Neural cell (in vitro differentiated cells): ENCODE measurements around the gene ZNF385C. TPM values are rescaled to one million over a fixed set of nuclear protein-coding genes. Genes with fewer than 3 reads are reported as not detected.
"Not testable (repeated sequence)": the region's sequence is repeated elsewhere in the genome, so short reads cannot be mapped to it uniquely, and the experiment has no call there.

ENCODE experiments used
- H2AFZ ChIP-seq: fragments of 200-600, 300-800 bp; sonication (generic), shearing (Covaris generic); 2 replicates; pipeline ENCODE4 v1.6.0; 2014; ENCODE audit warnings: low read depth, mild to moderate bottlenecking, antibody characterized with exemption, low read length, moderate library complexity
- H3F3A ChIP-seq: fragments of 200-600 bp; shearing (Covaris generic); 2 replicates; pipeline ENCODE4 v1.6.1; 2016; ENCODE audit warnings: mild to moderate bottlenecking, moderate library complexity, mixed read lengths, antibody characterized with exemption, low read length; ENCODE audit not compliant: insufficient read depth, poor library complexity, severe bottlenecking
- H3K27ac ChIP-seq: fragments of 200-600, 300-800 bp; sonication (generic), shearing (Covaris generic); 2 replicates; pipeline ENCODE4 v1.5.1; 2014; ENCODE audit warnings: mild to moderate bottlenecking, low read length, moderate library complexity
- H3K27me3 ChIP-seq: fragments of 300-800, 200-600 bp; sonication (generic), shearing (Covaris generic); 2 replicates; pipeline ENCODE4 v1.6.0; 2014; ENCODE audit warnings: mild to moderate bottlenecking, low read depth, low read length, moderate library complexity; ENCODE audit not compliant: insufficient read depth
- H3K36me3 ChIP-seq: fragments of 300-800, 200-600 bp; sonication (generic), shearing (Covaris generic); 2 replicates; pipeline ENCODE4 v1.5.1; 2014; ENCODE audit warnings: mild to moderate bottlenecking, antibody characterized with exemption, low read length, moderate library complexity; ENCODE audit not compliant: insufficient read depth
- H3K4me2 ChIP-seq: fragments of 300-800, 200-600 bp; sonication (generic), shearing (Covaris generic); 2 replicates; pipeline ENCODE4 v1.6.0; 2014; ENCODE audit warnings: mild to moderate bottlenecking, low read length
- H3K4me3 ChIP-seq: fragments of 300-800, 200-600 bp; sonication (generic), shearing (Covaris generic); 2 replicates; pipeline ENCODE4 v1.5.1; 2014; ENCODE audit warnings: mild to moderate bottlenecking, low read length, moderate library complexity
- H3K79me2 ChIP-seq: fragments of 200-600 bp; shearing (Covaris generic); replicated peaks from 2 replicates; pipeline ENCODE4 v1.6.0; 2014; ENCODE audit warnings: mild to moderate bottlenecking, low read length, moderate library complexity; ENCODE audit not compliant: insufficient read depth
- H3K9ac ChIP-seq: fragments of 300-800, 200-600 bp; sonication (generic), shearing (Covaris generic); 2 replicates; pipeline ENCODE4 v1.6.1; 2016; ENCODE audit warnings: mild to moderate bottlenecking, low read length, mixed read lengths
- H3K9me2 ChIP-seq: fragments of 200-600 bp; shearing (Covaris generic); 2 replicates; pipeline ENCODE4 v1.6.1; 2016; ENCODE audit warnings: mild to moderate bottlenecking, low read length, mixed read lengths; ENCODE audit not compliant: insufficient read depth
- H3K9me3 ChIP-seq: fragments of 200-600, 300-800 bp; sonication (generic), shearing (Covaris generic); 2 replicates; pipeline ENCODE4 v1.6.1; 2016; ENCODE audit warnings: mild to moderate bottlenecking, mixed run types, low read length, moderate library complexity, mixed read lengths
- H4K20me1 ChIP-seq: fragments of 200-600 bp; shearing (Covaris generic); 2 replicates; pipeline ENCODE4 v1.6.1; 2016; ENCODE audit warnings: mild to moderate bottlenecking, mixed run types; ENCODE audit not compliant: insufficient read depth
- EP300 ChIP-seq: fragments of 450-650 bp; conservative IDR thresholded peaks from 2 replicates; pipeline ENCODE4 v1.6.1; 2014; ENCODE audit warnings: antibody characterized with exemption, mild to moderate bottlenecking, moderate library complexity; ENCODE audit not compliant: poor library complexity, severe bottlenecking
- EZH2 ChIP-seq: fragments of 200-600, 300-800 bp; shearing (Covaris generic), sonication (generic); IDR thresholded peaks from 2 replicates; pipeline ENCODE4 v1.6.1; 2014; ENCODE audit warnings: antibody characterized with exemption, low read length, borderline replicate concordance, mild to moderate bottlenecking; ENCODE audit not compliant: insufficient read depth, poor library complexity, severe bottlenecking
- MXI1 ChIP-seq: fragments of 450-650 bp; conservative IDR thresholded peaks from 2 replicates; pipeline ENCODE4 v1.6.1; 2014; ENCODE audit warnings: antibody characterized with exemption, mild to moderate bottlenecking; ENCODE audit not compliant: poor library complexity, severe bottlenecking
- POLR2AphosphoS5 ChIP-seq: IDR thresholded peaks from 2 replicates; pipeline ENCODE4 v1.6.1; 2012
- REST ChIP-seq: IDR thresholded peaks from 2 replicates; pipeline ENCODE4 v1.6.1; 2012; ENCODE audit warnings: borderline replicate concordance
- SMC3 ChIP-seq: fragments of 450-650 bp; conservative IDR thresholded peaks from 2 replicates; pipeline ENCODE4 v1.6.1; 2014; ENCODE audit warnings: antibody characterized with exemption, mild to moderate bottlenecking, moderate library complexity; ENCODE audit not compliant: poor library complexity
- TAF1 ChIP-seq: IDR thresholded peaks from 2 replicates; pipeline ENCODE4 v1.6.1; 2012; ENCODE audit warnings: low read depth
- polyA plus RNA-seq: library from polyadenylated mRNA; depleted of rRNA; stranded (reverse); fragments of >200 nt; gene quantifications from 2 replicates; pipeline ENCODE4 v1.2.3, GENCODE V29; 2014
- TF ChIP-seq, protein P1 (sequence below): fragments of 450-650 bp; IDR thresholded peaks from 2 replicates; pipeline ENCODE4 v1.5.1; 2014; ENCODE audit warnings: antibody characterized with exemption, mild to moderate bottlenecking, moderate library complexity; ENCODE audit not compliant: poor library complexity, severe bottlenecking

Gene ZNF385C
- polyA plus RNA-seq, 1 donor from 2014 or later = 0.69 TPM

DNA sequence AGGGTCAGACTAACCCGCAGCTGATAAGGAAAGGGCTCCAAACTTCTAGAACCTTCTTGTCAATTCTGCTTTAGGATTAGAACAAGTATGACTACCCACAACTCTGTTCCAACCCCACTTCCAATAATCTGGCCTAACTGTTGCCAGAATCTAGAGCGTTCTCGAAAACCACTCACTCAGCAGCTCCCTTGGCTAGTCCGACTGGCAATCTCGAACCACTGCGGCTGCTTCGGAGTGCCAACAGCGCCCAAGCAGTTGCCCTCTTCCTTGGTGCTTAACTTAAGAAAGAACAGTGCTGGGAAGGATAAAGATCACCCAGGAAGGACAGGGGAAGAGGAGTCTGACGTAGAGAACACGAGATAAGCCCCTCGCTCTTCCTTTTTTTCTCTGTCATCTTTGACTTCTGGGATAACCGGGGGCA is 81.9 kb downstream of the ZNF385C start:
- Histone ChIP-seq H3K4me2 (peak overlapping the region; percentile 66), H3K27me3 (no peaks in the 10 kb centered on the region), H2AFZ (peak overlapping the region; percentile 82), H3K9ac (peak overlapping the region; percentile 98), H3K9me3 (no peaks in the 10 kb centered on the region), H3K4me3 (peak overlapping the region; percentile 82), H4K20me1 (no peaks in the 10 kb centered on the region), H3F3A (no peaks in the 10 kb centered on the region), H3K79me2 (peaks cover 72% of the 10 kb centered on the region), H3K36me3 (no peaks in the 10 kb centered on the region), H3K9me2 (no peaks in the 10 kb centered on the region), H3K27ac (peak overlapping the region; percentile 98)
- TF ChIP-seq SMC3 = no peak
- TF ChIP-seq REST = no peak
- TF ChIP-seq MXI1 = no peak
- TF ChIP-seq, protein P1, sequence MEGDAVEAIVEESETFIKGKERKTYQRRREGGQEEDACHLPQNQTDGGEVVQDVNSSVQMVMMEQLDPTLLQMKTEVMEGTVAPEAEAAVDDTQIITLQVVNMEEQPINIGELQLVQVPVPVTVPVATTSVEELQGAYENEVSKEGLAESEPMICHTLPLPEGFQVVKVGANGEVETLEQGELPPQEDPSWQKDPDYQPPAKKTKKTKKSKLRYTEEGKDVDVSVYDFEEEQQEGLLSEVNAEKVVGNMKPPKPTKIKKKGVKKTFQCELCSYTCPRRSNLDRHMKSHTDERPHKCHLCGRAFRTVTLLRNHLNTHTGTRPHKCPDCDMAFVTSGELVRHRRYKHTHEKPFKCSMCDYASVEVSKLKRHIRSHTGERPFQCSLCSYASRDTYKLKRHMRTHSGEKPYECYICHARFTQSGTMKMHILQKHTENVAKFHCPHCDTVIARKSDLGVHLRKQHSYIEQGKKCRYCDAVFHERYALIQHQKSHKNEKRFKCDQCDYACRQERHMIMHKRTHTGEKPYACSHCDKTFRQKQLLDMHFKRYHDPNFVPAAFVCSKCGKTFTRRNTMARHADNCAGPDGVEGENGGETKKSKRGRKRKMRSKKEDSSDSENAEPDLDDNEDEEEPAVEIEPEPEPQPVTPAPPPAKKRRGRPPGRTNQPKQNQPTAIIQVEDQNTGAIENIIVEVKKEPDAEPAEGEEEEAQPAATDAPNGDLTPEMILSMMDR = no peak
- no peak for TF ChIP-seq POLR2AphosphoS5
- no peak for TF ChIP-seq EZH2
- TF ChIP-seq EP300 = no peak
- no peak for TF ChIP-seq TAF1

GRCh38 chr17:42013740-42014139 is 84.5 kb downstream of the ZNF385C start:
- H3K27ac ChIP-seq, H4K20me1 ChIP-seq, H3K4me2 ChIP-seq, H3K4me3 ChIP-seq, H3K9me2 ChIP-seq, H3K9ac ChIP-seq, H3K36me3 ChIP-seq, H3K27me3 ChIP-seq, H3F3A ChIP-seq, H2AFZ ChIP-seq, H3K9me3 ChIP-seq: not testable (repeated sequence)
- H3K79me2 ChIP-seq = peaks cover 75% of the 10 kb centered on the region

GRCh38 chr17:42012363-42012762 is 85.9 kb downstream of the ZNF385C start:
- H3F3A ChIP-seq, H3K4me2 ChIP-seq, H3K9ac ChIP-seq, H4K20me1 ChIP-seq, H3K27ac ChIP-seq, H3K9me2 ChIP-seq, H3K9me3 ChIP-seq, H2AFZ ChIP-seq, H3K27me3 ChIP-seq, H3K4me3 ChIP-seq, H3K36me3 ChIP-seq: not testable (repeated sequence)
- peaks cover 77% of the 10 kb centered on the region for H3K79me2 ChIP-seq
